Measurements from ENCODE around the gene INTS13. TPM values are rescaled to one million over a fixed set of nuclear protein-coding genes. Genes with fewer than 3 reads are reported as not detected.

Gene INTS13
- polyA plus RNA-seq, 1 donor (not counting 4 experiments of a cell fraction or from before 2014, with no cell fraction given): 38.7 TPM

DNA sequence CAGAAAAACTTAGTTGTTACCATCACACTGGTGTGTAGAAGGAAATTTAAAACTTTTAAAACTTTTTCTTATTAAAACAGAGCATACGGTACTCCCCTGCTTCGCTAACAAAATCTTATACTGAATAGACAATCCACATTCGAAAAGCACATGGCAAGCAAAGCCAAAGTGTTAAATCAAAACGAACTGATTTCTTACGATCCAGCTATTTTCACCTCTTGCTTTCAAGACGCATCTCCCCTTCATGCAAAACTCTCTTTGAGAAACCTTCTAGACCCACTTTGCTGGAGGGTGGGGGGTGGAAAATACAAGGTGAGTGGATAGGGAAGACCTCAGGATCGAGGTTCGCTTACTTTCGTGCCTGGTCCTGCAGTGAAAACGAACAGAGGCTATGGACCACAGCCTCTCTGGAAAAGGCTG lies 328 bp downstream of the INTS13 start:
- H3K4me3 ChIP-seq (ENCODE audit: control insufficient read depth in 2 of 3, extremely low read depth in 1 of 3, insufficient read depth in 2 of 3, low read depth in 1 of 3, low read length in 3 of 3): peak overlapping the region; percentile 96 to 100 (median 97)
- peak overlapping the region; percentile 88 for H2AFZ ChIP-seq (ENCODE audit: control insufficient read depth, low read length)
- FAIRE-seq: no peak
- no peak for DNase-seq (ENCODE audit: low read depth, low spot score)
- TF ChIP-seq CTCF (optimal IDR thresholded peaks at IDR 0.05 in 1 of 3, IDR thresholded peaks at IDR 0.05 in 1 of 3, conservative IDR thresholded peaks at IDR 0.05 in 1 of 3; ENCODE audit: extremely low read depth in 1 of 3, insufficient read depth in 2 of 3, low read length in 3 of 3): no peak
- TF ChIP-seq EZH2 (IDR thresholded peaks at IDR 0.05; ENCODE audit: low read length): no peak
- peaks cover 17% of the 10 kb centered on the region for H3K4me1 ChIP-seq (ENCODE audit: control insufficient read depth, extremely low read depth, insufficient read depth, low read length)
- peak overlapping the region; percentile 97 for H3K9ac ChIP-seq (ENCODE audit: control insufficient read depth, extremely low read depth, insufficient read depth, low read length)
- H3K27ac ChIP-seq (ENCODE audit: control insufficient read depth, insufficient read depth, low read length): peak overlapping the region; percentile 93
- no peaks in the 10 kb centered on the region for H3K9me1 ChIP-seq (ENCODE audit: control insufficient read depth, extremely low read depth, insufficient read depth, low read length)
- no peaks in the 10 kb centered on the region for H4K20me1 ChIP-seq (ENCODE audit: control insufficient read depth, extremely low read depth, insufficient read depth, low read length)
- peaks cover 72% of the 10 kb centered on the region for H3K79me2 ChIP-seq (ENCODE audit: control insufficient read depth, insufficient read depth, low read length)
- H3K4me2 ChIP-seq (ENCODE audit: control insufficient read depth, extremely low read depth, insufficient read depth, low read depth, low read length): peak overlapping the region; percentile 80
- dilution Hi-C loops (cut with MboI; ENCODE audit: extremely low pct_ligation_motif_present, low sequenced_read_pairs): no loop called here
- no peaks in the 10 kb centered on the region for H3K27me3 ChIP-seq (ENCODE audit: control insufficient read depth, extremely low read depth, insufficient read depth, low read length)
- peaks cover 2 to 6% of the 10 kb centered on the region in 2 experiments for H3K36me3 ChIP-seq (ENCODE audit: control insufficient read depth in 2 of 2, extremely low read depth in 1 of 2, insufficient read depth in 2 of 2, low read length in 2 of 2)
- H3K9me3 ChIP-seq (ENCODE audit: control insufficient read depth, low read depth, low read length): no peaks in the 10 kb centered on the region

DNA sequence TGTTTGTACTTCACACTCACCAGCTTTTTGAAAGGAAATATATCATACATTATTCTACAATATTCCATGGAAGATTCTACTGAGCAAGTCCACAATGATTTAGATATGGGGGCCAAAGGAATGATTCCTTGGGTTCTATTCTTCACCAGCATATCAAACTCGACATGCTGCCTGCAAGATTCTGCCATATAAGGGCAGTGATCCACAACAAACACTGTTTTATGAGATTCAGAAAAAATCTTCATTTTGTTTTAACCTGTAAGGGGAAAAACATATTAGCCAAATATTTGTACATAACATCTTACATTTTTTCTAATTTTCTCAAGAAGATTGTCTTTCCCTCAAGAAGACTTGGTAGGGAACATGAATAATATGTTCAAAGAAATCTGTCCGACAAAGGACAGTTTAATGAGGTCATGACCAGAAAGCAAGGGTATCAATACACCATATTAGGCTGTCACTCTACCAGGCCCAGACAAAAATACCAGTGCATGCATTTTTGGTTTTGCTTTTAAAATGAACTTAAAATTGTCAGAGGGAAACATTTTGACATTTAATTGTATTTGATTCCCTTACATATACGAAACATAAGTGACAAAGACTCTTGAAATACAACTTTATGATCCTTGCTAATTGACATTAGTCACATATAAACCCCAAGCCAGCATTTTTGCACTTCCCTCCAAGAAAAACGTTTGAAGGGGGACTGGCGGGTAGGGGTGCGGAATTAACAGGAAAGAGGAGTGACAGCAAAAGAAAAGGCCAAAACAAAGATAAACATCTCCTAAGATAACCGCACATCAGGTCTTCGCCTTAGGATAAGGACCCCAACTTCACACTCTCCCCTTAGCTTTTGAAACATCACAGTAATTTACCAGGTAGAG lies 980 bp downstream of the INTS13 start:
- H3K4me1 ChIP-seq (ENCODE audit: control insufficient read depth, extremely low read depth, insufficient read depth, low read length): peaks cover 17% of the 10 kb centered on the region
- no peaks in the 10 kb centered on the region for H4K20me1 ChIP-seq (ENCODE audit: control insufficient read depth, extremely low read depth, insufficient read depth, low read length)
- peak overlapping the region; percentile 97 for H3K9ac ChIP-seq (ENCODE audit: control insufficient read depth, extremely low read depth, insufficient read depth, low read length)
- H3K9me3 ChIP-seq (ENCODE audit: control insufficient read depth, low read depth, low read length): no peaks in the 10 kb centered on the region
- H2AFZ ChIP-seq (ENCODE audit: control insufficient read depth, low read length): peak overlapping the region; percentile 8
- H3K4me3 ChIP-seq (ENCODE audit: control insufficient read depth in 2 of 3, extremely low read depth in 1 of 3, insufficient read depth in 2 of 3, low read depth in 1 of 3, low read length in 3 of 3): peak overlapping the region; percentile 96 to 100 (median 97)
- no peaks in the 10 kb centered on the region for H3K9me1 ChIP-seq (ENCODE audit: control insufficient read depth, extremely low read depth, insufficient read depth, low read length)
- TF ChIP-seq CTCF (optimal IDR thresholded peaks at IDR 0.05 in 1 of 3, IDR thresholded peaks at IDR 0.05 in 1 of 3, conservative IDR thresholded peaks at IDR 0.05 in 1 of 3; ENCODE audit: extremely low read depth in 1 of 3, insufficient read depth in 2 of 3, low read length in 3 of 3) (no peak), EZH2 (IDR thresholded peaks at IDR 0.05; ENCODE audit: low read length) (no peak)
- peak overlapping the region; percentile 93 for H3K27ac ChIP-seq (ENCODE audit: control insufficient read depth, insufficient read depth, low read length)
- peaks cover 4 to 6% of the 10 kb centered on the region in 2 experiments for H3K36me3 ChIP-seq (ENCODE audit: control insufficient read depth in 2 of 2, extremely low read depth in 1 of 2, insufficient read depth in 2 of 2, low read length in 2 of 2)
- no peaks in the 10 kb centered on the region for H3K27me3 ChIP-seq (ENCODE audit: control insufficient read depth, extremely low read depth, insufficient read depth, low read length)
- no peak for FAIRE-seq
- dilution Hi-C loops (cut with MboI; ENCODE audit: extremely low pct_ligation_motif_present, low sequenced_read_pairs): no loop called here
- peak overlapping the region; percentile 80 for H3K4me2 ChIP-seq (ENCODE audit: control insufficient read depth, extremely low read depth, insufficient read depth, low read depth, low read length)
- DNase-seq (ENCODE audit: low read depth, low spot score): no peak
- H3K79me2 ChIP-seq (ENCODE audit: control insufficient read depth, insufficient read depth, low read length): peaks cover 66% of the 10 kb centered on the region

All from keratinocyte (primary cell).